Thyroid gland (tissue), 4 donors: ENCODE measurements around the gene ZXDC.

ENCODE experiments used
- CTCF ChIP-seq, 6 experiments: fragments of 200-600 bp in 3 of 6; fragments of 450-650 bp in 3 of 6; sonication (generic) in 3 of 6; IDR thresholded peaks; one replicate each; pipeline ENCODE4 v1.5.1; 2016 to 2019; ENCODE audit warnings: antibody characterized with exemption in 6 of 6, mild to moderate bottlenecking in 2 of 6, inconsistent platforms in 1 of 6, moderate library complexity in 1 of 6
- POLR2A ChIP-seq, 2 donors: fragments of 450-650 bp; IDR thresholded peaks; one replicate each; pipeline ENCODE4 v1.6.1; 2017; ENCODE audit warnings: antibody characterized with exemption in 2 of 2, mild to moderate bottlenecking in 2 of 2, moderate library complexity in 1 of 2

- TF ChIP-seq CTCF (IDR thresholded peaks at IDR 0.05) = no peak
- no peak for TF ChIP-seq POLR2A (IDR thresholded peaks at IDR 0.05)
Measured at GRCh38 chr3:126456766-126457388, 18.8 kb downstream of the ZXDC start.
